ENCODE results near the gene CASQ2. TPM values are rescaled to one million over a fixed set of nuclear protein-coding genes. Genes with fewer than 3 reads are reported as not detected.

Gene CASQ2
- polyA plus RNA-seq, 2 of the 4 experiments (the other 2 are of a cell fraction) = not detected

GRCh38 chr1:115794976-115795639 lies 26.6 kb upstream of the CASQ2 start:
- no peaks in the 10 kb centered on the region for H3K9me3 ChIP-seq
- H3K4me3 ChIP-seq = no peak overlapping the region
- no peak for FAIRE-seq
- no peaks in the 10 kb centered on the region for H3K4me1 ChIP-seq
- ATAC-seq = no peak
- H3K27ac ChIP-seq = no peak overlapping the region
- ChIA-PET CTCF (no interaction called here), POLR2A (no interaction called here)
- H3K4me2 ChIP-seq = no peak overlapping the region
- no peak for DNase-seq (ENCODE audit: low read depth in 1 of 2, low spot score in 1 of 2)
- TF ChIP-seq REST (IDR thresholded peaks at IDR 0.05) (no peak), MAZ (IDR thresholded peaks at IDR 0.05; ENCODE audit: borderline replicate concordance, low read depth, low read length) (no peak)
- WGBS (ENCODE audit: missing lambda C conversion rate) = 22% methylated on average over 4 of the region's 4 CpGs

- POLR2A ChIA-PET = no interaction called here
Measured at GRCh38 chr1:115793162-115793561, 24.6 kb upstream of the CASQ2 start.

GRCh38 chr1:115791816-115792215 lies 23.3 kb upstream of the CASQ2 start:
- POLR2A ChIA-PET = no interaction called here
- 28% methylated on average over 3 of the region's 3 CpGs for WGBS (ENCODE audit: missing lambda C conversion rate)
- Histone ChIP-seq H3K9me3 (no peaks in the 10 kb centered on the region), H3K4me1 (no peaks in the 10 kb centered on the region), H3K4me3 (no peak overlapping the region), H3K4me2 (no peak overlapping the region), H3K27ac (no peak overlapping the region)
- ATAC-seq (no peak), DNase-seq (ENCODE audit: low read depth in 1 of 2, low spot score in 1 of 2) (no peak), FAIRE-seq (no peak)
- TF ChIP-seq MAX (IDR thresholded peaks at IDR 0.05) (no peak), NFE2L2 (conservative IDR thresholded peaks at IDR 0.05; ENCODE audit: low read length) (no peak), CBX8 (IDR thresholded peaks at IDR 0.05) (no peak), JUN (IDR thresholded peaks at IDR 0.05) (no peak), MAZ (IDR thresholded peaks at IDR 0.05; ENCODE audit: borderline replicate concordance, low read depth, low read length) (no peak), USF2 (IDR thresholded peaks at IDR 0.05) (no peak), MAFK (IDR thresholded peaks at IDR 0.05; ENCODE audit: partially characterized antibody) (no peak), FOXS1 (CRISPR knock-in tag; IDR thresholded peaks at IDR 0.05) (no peak), RNF2 (IDR thresholded peaks at IDR 0.05; ENCODE audit: borderline replicate concordance, low read depth) (no peak), POLR2AphosphoS2 (conservative IDR thresholded peaks at IDR 0.05; ENCODE audit: low read length) (no peak), KDM1A (IDR thresholded peaks at IDR 0.05; ENCODE audit: low read depth) (no peak), RAD21 (conservative IDR thresholded peaks at IDR 0.05 in 1 of 2, IDR thresholded peaks at IDR 0.05 in 1 of 2) (no peak), E2F6 (IDR thresholded peaks at IDR 0.05; ENCODE audit: borderline replicate concordance, low read depth) (no peak), NPAS2 (CRISPR knock-in tag; IDR thresholded peaks at IDR 0.05; ENCODE audit: borderline replicate concordance) (no peak), ZC3H11A (IDR thresholded peaks at IDR 0.05) (no peak), ZNF302 (CRISPR knock-in tag; IDR thresholded peaks at IDR 0.05) (no peak), CBX2 (IDR thresholded peaks at IDR 0.05; ENCODE audit: borderline replicate concordance, low read depth) (no peak), RARB (CRISPR knock-in tag; IDR thresholded peaks at IDR 0.05) (no peak)
- CTCF ChIA-PET = interaction anchor here (1.0 to 1.4 kb wide), 2 partner anchors 16 to 347 kb away, joined by 3 to 4 read pairs; no protein-coding TSS in a partner anchor

More at GRCh38 chr1:115793162-115793561, 24.6 kb upstream of the CASQ2 start:
- ATAC-seq = no peak
- no peak overlapping the region for H3K4me2 ChIP-seq
- 47% methylated on average over 7 of the region's 9 CpGs for WGBS (ENCODE audit: missing lambda C conversion rate)
- DNase-seq (ENCODE audit: low read depth in 1 of 2, low spot score in 1 of 2) = no peak
- no peaks in the 10 kb centered on the region for H3K4me1 ChIP-seq
- FAIRE-seq = no peak
- H3K9me3 ChIP-seq = no peaks in the 10 kb centered on the region
- no peak overlapping the region for H3K4me3 ChIP-seq
- TF ChIP-seq POLR2AphosphoS2 (conservative IDR thresholded peaks at IDR 0.05; ENCODE audit: low read length) (no peak), SMC3 (IDR thresholded peaks at IDR 0.05) (no peak), SREBF2 (IDR thresholded peaks at IDR 0.05) (no peak), NPAS2 (CRISPR knock-in tag; IDR thresholded peaks at IDR 0.05; ENCODE audit: borderline replicate concordance) (no peak), HES2 (IDR thresholded peaks at IDR 0.05) (no peak), MAZ (IDR thresholded peaks at IDR 0.05; ENCODE audit: borderline replicate concordance, low read depth, low read length) (no peak), KDM1A (IDR thresholded peaks at IDR 0.05; ENCODE audit: low read depth) (no peak), ZSCAN20 (CRISPR knock-in tag; IDR thresholded peaks at IDR 0.05) (no peak), ELK1 (IDR thresholded peaks at IDR 0.05; ENCODE audit: low read depth, low read length) (no peak), RNF2 (IDR thresholded peaks at IDR 0.05; ENCODE audit: borderline replicate concordance, low read depth) (no peak)
- no peak overlapping the region for H3K27ac ChIP-seq
- CTCF ChIA-PET = interaction anchor here (1.0 to 1.4 kb wide), 2 partner anchors 14 to 346 kb away, joined by 3 to 4 read pairs; no protein-coding TSS in a partner anchor

Data from A549 (cell line).